Activated T-helper 9 cell treated with anti-CD3 and anti-CD28 coated beads, Interleukin-2, amount 50 U/mL, for 16 hours (primary cell): Measurements from ENCODE around the gene KRT13.

ENCODE experiments used
- DNase-seq: peaks from one replicate; pipeline ENCODE4 v3.0.0-alpha.2; 2020; ENCODE audit warnings: low read depth

Gene KRT13

DNA sequence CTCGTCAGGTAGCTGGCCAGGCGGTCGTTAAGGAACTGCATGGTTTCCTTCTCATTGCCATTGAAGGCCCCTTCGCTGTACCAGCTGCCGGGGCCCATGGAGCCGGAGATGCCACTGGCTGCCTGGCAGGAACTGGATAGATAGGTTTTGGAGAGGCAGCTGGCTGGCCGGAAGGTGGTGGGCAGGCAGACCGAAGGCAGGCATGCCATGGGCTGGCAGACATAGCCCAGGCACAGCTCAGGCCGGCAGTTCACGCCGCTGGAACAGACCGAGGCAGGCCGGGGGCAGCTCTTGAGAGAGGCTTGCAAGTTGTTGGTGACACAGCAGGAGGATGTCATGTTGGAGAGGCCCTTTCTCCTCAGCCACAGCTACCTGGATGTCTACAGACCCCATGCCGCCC is 38.4 kb downstream of the KRT13 start, which contains the start of gene KRT32:
Gene KRT32 (minus strand): TSS at position 399 of the 400 bp plus-strand sequence. CDS start 61 bp downstream, at position 338.
- no peak for DNase-seq

GRCh38 chr17:41464682-41465081 is 40.7 kb downstream of the KRT13 start:
- DNase-seq = no peak

DNA sequence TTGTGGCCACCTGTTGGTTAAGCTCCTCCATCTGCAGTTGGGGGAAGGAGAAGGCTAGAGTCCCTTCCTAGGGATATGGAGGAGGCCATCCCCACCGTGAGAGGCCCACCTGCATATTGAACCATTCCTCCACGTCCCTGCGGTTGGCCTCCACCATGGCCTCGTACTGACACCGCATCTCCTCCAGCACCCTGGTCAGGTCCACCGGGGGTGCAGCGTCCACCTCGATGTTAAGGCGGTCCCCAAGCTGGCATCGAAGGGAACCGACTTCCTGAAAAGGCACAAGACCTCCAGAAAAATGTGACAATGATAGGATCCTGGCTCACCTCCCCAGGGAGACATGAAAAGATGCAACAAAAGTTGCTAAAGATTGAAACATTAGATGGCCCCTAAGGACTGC is 41.2 kb downstream of the KRT13 start:
- DNase-seq = no peak

DNA sequence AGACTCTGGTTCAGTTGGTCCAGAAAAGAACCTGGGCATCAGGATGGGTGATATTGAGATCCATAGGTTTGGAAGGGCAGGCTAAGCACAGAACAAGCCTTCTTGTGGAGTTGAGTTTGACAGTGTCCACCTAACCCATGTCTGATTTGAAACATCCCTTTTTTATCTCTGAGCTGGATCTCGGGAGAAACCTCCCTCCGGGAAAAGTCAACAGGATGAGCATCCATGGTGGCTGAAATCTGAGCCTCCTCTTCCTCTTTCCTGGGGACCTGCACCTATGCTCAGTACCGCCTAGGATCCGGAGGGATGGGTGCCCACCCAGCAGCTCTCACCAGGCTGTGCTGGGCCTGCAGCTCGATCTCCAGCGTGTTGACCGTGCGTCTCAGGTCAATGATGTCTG is 41.7 kb downstream of the KRT13 start:
- DNase-seq = no peak

DNA sequence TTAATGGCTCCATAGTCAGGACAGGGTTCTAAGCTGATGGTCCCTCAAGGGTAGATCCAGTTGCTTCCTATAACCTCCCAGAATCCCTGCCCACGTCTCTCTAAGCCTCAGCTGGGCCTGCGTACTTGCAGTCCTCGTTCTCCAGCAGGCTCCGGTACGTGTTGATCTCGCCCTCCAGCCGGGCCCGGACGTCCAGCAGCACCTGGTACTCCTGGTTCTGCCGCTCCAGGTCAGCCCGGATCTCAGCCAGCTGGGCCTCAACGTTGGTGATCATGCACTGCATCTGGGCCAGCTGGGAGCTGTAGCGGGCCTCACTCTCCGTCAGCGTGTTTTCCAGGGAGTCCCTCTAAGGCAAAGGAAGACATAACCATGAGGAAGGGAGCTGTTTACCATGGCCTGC is 42.7 kb downstream of the KRT13 start:
- no peak for DNase-seq

DNA sequence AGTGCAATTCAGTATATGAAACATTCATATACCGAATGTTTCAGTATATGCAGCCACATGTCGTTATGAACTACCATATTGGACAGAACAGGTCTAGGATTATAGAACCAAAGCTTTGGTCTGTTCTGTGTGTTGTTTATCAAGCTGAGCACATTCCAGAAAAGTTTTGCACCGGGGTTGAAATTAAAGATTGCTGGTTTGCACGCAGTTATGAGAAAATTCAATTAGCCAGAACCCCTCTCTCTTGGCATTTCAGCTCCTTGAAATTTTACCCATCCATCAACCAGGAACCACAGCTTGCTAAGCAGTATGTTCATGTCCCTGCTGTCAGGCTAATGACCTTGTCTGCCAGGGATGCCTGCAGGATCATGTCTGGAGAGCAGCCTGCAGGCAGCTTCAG is 47.7 kb downstream of the KRT13 start:
- no peak for DNase-seq

DNA sequence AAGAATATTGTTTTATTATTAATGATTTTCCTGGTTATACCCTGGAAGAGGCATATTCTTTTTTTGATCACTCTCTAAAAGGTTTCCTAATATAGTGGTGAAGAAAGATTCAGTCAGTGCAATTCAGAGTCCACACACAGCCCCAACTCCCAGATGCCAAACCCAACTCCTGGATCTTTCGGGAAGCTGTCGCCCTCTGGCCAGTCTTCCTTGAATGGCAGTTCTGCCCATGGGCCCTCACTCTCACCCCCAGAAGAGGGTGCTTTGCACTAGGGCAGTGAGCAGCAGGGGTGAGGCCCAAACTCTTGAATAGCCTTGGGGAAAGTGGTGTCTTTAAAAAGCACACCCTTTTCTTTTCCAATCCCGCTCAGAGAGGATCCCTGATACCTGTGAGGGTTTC is 49.2 kb downstream of the KRT13 start:
- DNase-seq = no peak

- DNase-seq = no peak
Measured at GRCh38 chr17:41455236-41455635, 50.2 kb downstream of the KRT13 start.

DNA sequence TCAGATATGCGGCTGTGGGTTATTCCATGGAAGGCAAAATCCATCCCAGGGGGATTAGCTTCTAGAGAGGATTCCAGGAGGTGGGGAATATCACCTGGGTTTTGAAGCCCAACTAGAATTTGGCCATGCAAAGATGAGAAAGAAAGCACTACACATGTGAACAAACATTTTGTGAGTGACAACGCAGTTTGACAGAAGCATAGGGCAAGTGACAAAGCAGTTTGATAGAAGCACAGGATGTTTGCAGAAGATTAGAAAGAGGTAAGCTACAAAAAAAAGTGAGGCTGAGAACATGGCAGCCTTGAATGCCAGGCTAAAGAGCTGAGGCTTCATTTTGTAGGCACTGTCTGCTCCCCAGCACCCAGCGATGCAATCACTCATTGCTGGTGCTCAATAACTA is 52.3 kb downstream of the KRT13 start:
- no peak for DNase-seq

DNA sequence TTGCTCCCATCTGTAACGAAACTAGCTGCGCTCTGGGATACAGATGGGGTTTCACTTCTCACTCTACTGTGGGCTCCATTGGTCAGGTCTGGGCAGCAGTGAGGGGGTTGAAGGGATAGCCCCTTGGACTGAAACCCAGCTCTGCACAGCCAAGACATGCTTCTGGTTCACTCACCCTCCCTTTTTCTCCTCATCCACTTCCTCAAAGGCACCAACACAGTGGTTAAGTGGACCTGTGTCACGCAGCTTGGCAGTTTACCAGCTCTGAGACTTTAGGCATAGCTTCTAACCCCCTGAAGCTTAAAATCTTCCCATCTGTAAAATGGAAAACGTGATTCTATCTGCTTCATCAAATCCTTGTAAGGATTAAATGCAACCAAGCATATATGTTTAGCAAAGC is 53.1 kb downstream of the KRT13 start:
- no peak for DNase-seq

DNA sequence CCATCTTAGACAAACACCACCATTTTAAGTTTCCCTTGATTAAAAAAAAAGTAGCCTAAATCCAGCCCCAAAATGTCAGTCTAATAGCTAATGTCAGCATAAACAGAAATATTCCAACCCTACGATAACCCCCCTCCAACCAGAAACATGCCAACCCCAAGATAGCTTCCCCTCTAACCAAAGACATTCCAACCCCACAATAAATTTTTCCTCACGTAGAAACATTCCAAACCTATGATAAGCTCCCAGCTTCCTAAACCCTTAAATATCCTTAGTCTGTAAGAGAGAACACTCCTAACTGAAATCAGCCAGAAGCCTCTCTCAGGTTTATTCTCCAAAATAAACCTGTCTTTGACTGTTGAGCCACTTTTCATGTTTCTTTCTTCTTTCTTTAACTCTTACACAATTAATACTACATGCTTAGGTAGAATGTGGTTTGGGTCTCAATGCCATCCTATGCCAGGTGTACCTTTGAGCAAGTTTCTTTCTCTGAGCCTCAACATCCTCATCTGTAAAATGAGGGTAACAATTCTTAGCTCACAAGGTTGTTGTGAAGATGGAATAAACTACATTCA is 54.2 kb downstream of the KRT13 start:
- DNase-seq = no peak
